Hepatocyte (in vitro differentiated cells): Measurements from ENCODE around the gene ALDH1L1. TPM values are rescaled to one million over a fixed set of nuclear protein-coding genes. Genes with fewer than 3 reads are reported as not detected.

Experiments used
- DNase-seq: peaks from one replicate; pipeline ENCODE4 v3.0.0-alpha.2; 2016; ENCODE audit warnings: low spot score
- H2AFZ ChIP-seq: fragments of 200-600 bp; sonication (generic); 2 replicates; pipeline ENCODE4 v1.6.0; 2016; ENCODE audit warnings: antibody characterized with exemption, mild to moderate bottlenecking
- H3K27ac ChIP-seq: fragments of 200-600 bp; sonication (generic); 2 replicates; pipeline ENCODE4 v1.5.1; 2016; ENCODE audit warnings: mild to moderate bottlenecking
- H3K27me3 ChIP-seq: fragments of 200-600 bp; sonication (generic); 2 replicates; pipeline ENCODE4 v1.6.1; 2016
- H3K36me3 ChIP-seq: fragments of 200-600 bp; sonication (generic); replicated peaks from 2 replicates; pipeline ENCODE4 v1.5.1; 2016; ENCODE audit warnings: low read depth; ENCODE audit not compliant: insufficient read depth
- H3K4me1 ChIP-seq: fragments of 200-600 bp; sonication (generic); 2 replicates; pipeline ENCODE4 v1.5.1; 2016; ENCODE audit warnings: mild to moderate bottlenecking, moderate library complexity; ENCODE audit not compliant: insufficient read depth
- H3K4me2 ChIP-seq: fragments of 200-600 bp; sonication (generic); 2 replicates; pipeline ENCODE4 v1.6.0; 2016
- H3K4me3 ChIP-seq: fragments of 200-600 bp; sonication (generic); 2 replicates; pipeline ENCODE4 v1.5.1; 2016; ENCODE audit warnings: mild to moderate bottlenecking
- H3K79me2 ChIP-seq: fragments of 200-600 bp; sonication (generic); 2 replicates; pipeline ENCODE4 v1.6.0; 2017; ENCODE audit warnings: mild to moderate bottlenecking
- H3K9me2 ChIP-seq: fragments of 200-600 bp; sonication (generic); replicated peaks from 2 replicates; pipeline ENCODE4 v1.6.0; 2017; ENCODE audit warnings: mild to moderate bottlenecking; ENCODE audit not compliant: insufficient read depth
- H3K9me3 ChIP-seq: fragments of 200-600 bp; sonication (generic); 2 replicates; pipeline ENCODE4 v1.5.1; 2016; ENCODE audit warnings: low read depth, mild to moderate bottlenecking
- H4K20me1 ChIP-seq: fragments of 200-600 bp; sonication (generic); 2 replicates; pipeline ENCODE4 v1.6.0; 2016; ENCODE audit warnings: mild to moderate bottlenecking; ENCODE audit not compliant: insufficient read depth, poor library complexity, severe bottlenecking
- CTCF ChIP-seq: fragments of 200-600 bp; sonication (generic); IDR thresholded peaks from 2 replicates; pipeline ENCODE4 v1.5.1; 2016; ENCODE audit warnings: antibody characterized with exemption, mild to moderate bottlenecking; ENCODE audit not compliant: poor library complexity
- EZH2 ChIP-seq: fragments of 200-600 bp; sonication (generic); IDR thresholded peaks from 2 replicates; pipeline ENCODE4 v1.6.1; 2016; ENCODE audit warnings: antibody characterized with exemption, mild to moderate bottlenecking, borderline replicate concordance
- EZH2phosphoT487 ChIP-seq: fragments of 200-600 bp; sonication (generic); IDR thresholded peaks from one replicate; pipeline ENCODE4 v1.6.1; 2018; ENCODE audit warnings: antibody characterized with exemption, mild to moderate bottlenecking, low read depth, moderate library complexity; ENCODE audit not compliant: unreplicated experiment, severe bottlenecking
- WGBS: methylation state at CpG from one replicate; pipeline ENCODE4 v1.1.6; 2016; ENCODE audit warnings: low lambda C conversion rate; ENCODE audit errors: missing lambda C conversion rate; 5-methylcytosine and 5-hydroxymethylcytosine counted together
- polyA plus RNA-seq: library from polyadenylated mRNA; unstranded; fragments of >200 nt; fragmentation: Nextera tagmentation; extraction: Ambion mirVana; gene quantifications from 2 replicates; pipeline ENCODE4 v1.2.1, GENCODE V29; 2016
- total RNA-seq: library from RNA; depleted of rRNA; stranded (reverse); fragments of >200 nt; gene quantifications from 2 replicates; pipeline ENCODE4 v1.2.3, GENCODE V29; 2014

Gene ALDH1L1
- total and polyA plus RNA-seq, 2 experiments from 2014 or later: 15.9 to 22.6 TPM

DNA sequence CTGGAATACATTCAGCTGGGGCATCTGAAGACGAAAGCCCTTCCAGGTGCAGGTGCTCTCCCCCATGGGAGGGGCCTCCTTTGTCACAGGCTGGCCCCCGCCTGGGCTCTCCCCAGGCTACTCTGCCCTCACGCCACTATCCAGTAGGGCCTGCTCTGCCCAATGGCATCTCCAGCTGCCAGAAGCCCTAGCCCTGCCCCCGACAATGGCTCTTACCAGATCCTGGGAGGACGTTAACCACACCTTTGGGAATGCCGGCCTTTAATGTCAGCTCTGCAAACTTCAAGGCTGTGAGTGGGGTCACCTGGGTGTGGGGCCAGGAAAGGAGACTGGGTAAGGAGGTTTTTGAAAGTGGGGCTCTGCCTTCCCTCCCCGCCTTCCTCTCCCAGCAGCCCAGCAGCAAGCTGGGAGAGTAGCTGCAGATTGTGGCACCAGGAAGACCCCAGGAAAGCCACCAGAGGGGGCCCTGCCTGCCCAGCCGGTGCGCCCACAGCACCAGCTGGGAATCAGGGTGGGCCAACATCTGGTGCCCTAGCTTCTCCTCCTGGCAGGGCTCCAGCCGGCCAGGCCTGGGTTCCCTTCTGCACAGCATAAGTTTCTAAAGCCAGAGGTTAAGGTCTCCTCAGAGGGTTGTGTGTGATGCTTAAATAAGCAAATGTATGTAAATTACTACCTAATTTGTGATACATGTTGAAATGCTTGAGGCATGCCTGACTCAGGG is 56.1 kb downstream of the ALDH1L1 start:
- TF ChIP-seq CTCF (no peak), EZH2phosphoT487 (no peak), EZH2 (no peak)
- 66% methylated on average over 10 of the region's 10 CpGs for WGBS
- H3K9me3 ChIP-seq: no peaks in the 10 kb centered on the region
- no peaks in the 10 kb centered on the region for H3K79me2 ChIP-seq
- no peaks in the 10 kb centered on the region for H3K4me1 ChIP-seq
- H3K27me3 ChIP-seq: no peaks in the 10 kb centered on the region
- no peaks in the 10 kb centered on the region for H3K9me2 ChIP-seq
- no peak for DNase-seq
- no peak overlapping the region for H2AFZ ChIP-seq
- H3K4me2 ChIP-seq: no peak overlapping the region
- H3K27ac ChIP-seq: no peak overlapping the region
- no peak overlapping the region for H3K4me3 ChIP-seq
- no peaks in the 10 kb centered on the region for H3K36me3 ChIP-seq
- no peaks in the 10 kb centered on the region for H4K20me1 ChIP-seq

GRCh38 chr3:126121632-126122031 is 58.8 kb downstream of the ALDH1L1 start:
- TF ChIP-seq CTCF: no peak
- no peak for TF ChIP-seq EZH2phosphoT487
- no peak for TF ChIP-seq EZH2
- H3K4me1 ChIP-seq: no peaks in the 10 kb centered on the region
- H2AFZ ChIP-seq: no peak overlapping the region
- H3K9me3 ChIP-seq: no peaks in the 10 kb centered on the region
- H4K20me1 ChIP-seq: no peaks in the 10 kb centered on the region
- H3K36me3 ChIP-seq: no peaks in the 10 kb centered on the region
- no peak overlapping the region for H3K27ac ChIP-seq
- H3K27me3 ChIP-seq: no peaks in the 10 kb centered on the region
- no peak overlapping the region for H3K4me2 ChIP-seq
- WGBS: 91% methylated on average over 4 of the region's 4 CpGs
- no peak overlapping the region for H3K4me3 ChIP-seq
- H3K79me2 ChIP-seq: no peaks in the 10 kb centered on the region
- H3K9me2 ChIP-seq: no peaks in the 10 kb centered on the region
- DNase-seq: no peak

- no peaks in the 10 kb centered on the region for H4K20me1 ChIP-seq
- TF ChIP-seq EZH2 (no peak), EZH2phosphoT487 (no peak), CTCF (no peak)
- H3K27me3 ChIP-seq: no peaks in the 10 kb centered on the region
- no peaks in the 10 kb centered on the region for H3K9me2 ChIP-seq
- no peaks in the 10 kb centered on the region for H3K9me3 ChIP-seq
- 92% methylated on average over 9 of the region's 9 CpGs for WGBS
- no peaks in the 10 kb centered on the region for H3K4me1 ChIP-seq
- H3K4me3 ChIP-seq: no peak overlapping the region
- H3K36me3 ChIP-seq: no peaks in the 10 kb centered on the region
- H2AFZ ChIP-seq: no peak overlapping the region
- no peak overlapping the region for H3K4me2 ChIP-seq
- no peak overlapping the region for H3K27ac ChIP-seq
- no peak for DNase-seq
- H3K79me2 ChIP-seq: no peaks in the 10 kb centered on the region
Measured at GRCh38 chr3:126121074-126121473, 59.3 kb downstream of the ALDH1L1 start.
